HEK293 (cell line): ENCODE results near the gene HIPK2.
A peak's percentile ranks its signal among the peaks of the same experiment; 100 is the strongest.

ENCODE experiments used
- CTCF ChIA-PET: fragments of 350-600 bp; formaldehyde crosslinking; extraction: SDS; loops from one replicate; lab custom pipeline; 2021; ENCODE audit warnings: antibody characterized with exemption; lab: Yijun Ruan, JAX
- POLR2A ChIA-PET: fragments of 300-600 bp; formaldehyde crosslinking; extraction: SDS; loops from one replicate; lab custom pipeline; 2020; ENCODE audit warnings: antibody characterized with exemption, inconsistent platforms; lab: Yijun Ruan, JAX
- H3K27ac ChIP-seq: fragments of 200-500 bp; sonication (Bioruptor generic); 2 replicates; pipeline ENCODE4 v1.5.1; 2014; ENCODE audit warnings: low read depth, low read length, control low read depth, inconsistent platforms; ENCODE audit errors: extremely low read depth
- H3K36me3 ChIP-seq, 2 experiments: fragments of 200-500 bp in 1 of 2; sonication (Bioruptor generic) in 1 of 2; 1 replicate in 1 of 2; 2 replicates in 1 of 2; pipeline ENCODE4 v1.5.1; 2014 to 2017; ENCODE audit warnings: inconsistent platforms in 2 of 2, low read length in 2 of 2; ENCODE audit not compliant: control insufficient read depth in 2 of 2, insufficient read depth in 1 of 2
- H3K4me1 ChIP-seq: fragments of 200-500 bp; sonication (Bioruptor generic); 2 replicates; pipeline ENCODE4 v1.5.1; 2014; ENCODE audit warnings: mild to moderate bottlenecking, low read length, inconsistent platforms; ENCODE audit not compliant: control insufficient read depth, insufficient read depth
- H3K4me3 ChIP-seq: 2 replicates; pipeline ENCODE4 v1.5.1; 2011; ENCODE audit warnings: low read depth, mild to moderate bottlenecking, control low read depth, low read length, moderate library complexity
- H3K9me3 ChIP-seq: fragments of 200-500 bp; sonication (Bioruptor generic); 2 replicates; pipeline ENCODE4 v1.5.1; 2014; ENCODE audit warnings: low read depth, low read length, inconsistent platforms; ENCODE audit not compliant: control insufficient read depth, insufficient read depth
- KLF1 ChIP-seq: fragments of 450-650 bp; formaldehyde crosslinking; IDR thresholded peaks from 2 replicates; pipeline ENCODE4 v1.5.1; 2016; ENCODE audit warnings: missing biosample characterization, missing genetic modification characterization
- KLF10 ChIP-seq: fragments of 450-650 bp; IDR thresholded peaks from 2 replicates; pipeline ENCODE4 v1.5.1; 2018; ENCODE audit warnings: missing biosample characterization, mild to moderate bottlenecking, missing genetic modification characterization
- SP7 ChIP-seq: fragments of 450-650 bp; formaldehyde crosslinking; IDR thresholded peaks from 2 replicates; pipeline ENCODE4 v1.5.1; 2016; ENCODE audit warnings: missing biosample characterization, missing genetic modification characterization
- TCF7L2 ChIP-seq: IDR thresholded peaks from 2 replicates; pipeline ENCODE4 v1.6.1; 2011; ENCODE audit warnings: low read depth, mild to moderate bottlenecking, inconsistent platforms, low read length, moderate library complexity, borderline replicate concordance
- ZBTB17 ChIP-seq: fragments of 450-650 bp; formaldehyde crosslinking; IDR thresholded peaks from 2 replicates; pipeline ENCODE4 v1.5.1; 2016; ENCODE audit warnings: missing biosample characterization, missing genetic modification characterization
- ZFP41 ChIP-seq: fragments of 450-650 bp; formaldehyde crosslinking; IDR thresholded peaks from 2 replicates; pipeline ENCODE4 v1.5.1; 2016; ENCODE audit warnings: missing biosample characterization, missing genetic modification characterization, borderline replicate concordance
- ZIC2 ChIP-seq: fragments of 450-650 bp; formaldehyde crosslinking; IDR thresholded peaks from 2 replicates; pipeline ENCODE4 v1.5.1; 2016; ENCODE audit warnings: missing biosample characterization, missing genetic modification characterization
- ZNF24 ChIP-seq: fragments of 450-650 bp; formaldehyde crosslinking; IDR thresholded peaks from 2 replicates; pipeline ENCODE4 v1.5.1; 2016; ENCODE audit warnings: missing biosample characterization, missing genetic modification characterization
- ZNF391 ChIP-seq: fragments of 450-650 bp; formaldehyde crosslinking; IDR thresholded peaks from 2 replicates; pipeline ENCODE4 v1.5.1; 2016; ENCODE audit warnings: low read depth, missing biosample characterization, missing genetic modification characterization, borderline replicate concordance
- ZNF510 ChIP-seq: fragments of 450-650 bp; formaldehyde crosslinking; IDR thresholded peaks from 2 replicates; pipeline ENCODE4 v1.5.1; 2018; ENCODE audit warnings: mild to moderate bottlenecking, missing genetic modification characterization, missing biosample characterization; ENCODE audit not compliant: insufficient replicate concordance
- ZNF513 ChIP-seq: fragments of 450-650 bp; IDR thresholded peaks from 2 replicates; pipeline ENCODE4 v1.5.1; 2018; ENCODE audit warnings: missing biosample characterization, missing genetic modification characterization
- ZNF544 ChIP-seq: fragments of 450-650 bp; formaldehyde crosslinking; IDR thresholded peaks from 2 replicates; pipeline ENCODE4 v1.5.0; 2017; ENCODE audit warnings: missing biosample characterization, missing genetic modification characterization
- ZNF555 ChIP-seq: fragments of 450-650 bp; formaldehyde crosslinking; conservative IDR thresholded peaks from 2 replicates; pipeline ENCODE4 v1.5.1; 2017; ENCODE audit warnings: missing biosample characterization, mild to moderate bottlenecking, missing genetic modification characterization, inconsistent platforms
- ZNF558 ChIP-seq: fragments of 450-650 bp; formaldehyde crosslinking; IDR thresholded peaks from 2 replicates; pipeline ENCODE4 v1.5.1; 2016; ENCODE audit warnings: missing biosample characterization, missing genetic modification characterization
- ZNF792 ChIP-seq: fragments of 450-650 bp; formaldehyde crosslinking; IDR thresholded peaks from 2 replicates; pipeline ENCODE4 v1.5.1; 2016; ENCODE audit warnings: missing biosample characterization, missing genetic modification characterization
- ZNF830 ChIP-seq: fragments of 450-650 bp; IDR thresholded peaks from 2 replicates; pipeline ENCODE4 v1.5.0; 2018; ENCODE audit warnings: missing biosample characterization, missing genetic modification characterization, low read depth, mild to moderate bottlenecking, moderate library complexity
- ZNF843 ChIP-seq: fragments of 450-650 bp; formaldehyde crosslinking; IDR thresholded peaks from 2 replicates; pipeline ENCODE4 v1.5.1; 2016; ENCODE audit warnings: missing biosample characterization, missing genetic modification characterization
- TF ChIP-seq, protein P1 (sequence below): fragments of 450-650 bp; formaldehyde crosslinking; conservative IDR thresholded peaks from 2 replicates; pipeline ENCODE4 v1.5.1; 2016; ENCODE audit warnings: low read depth, missing biosample characterization, missing genetic modification characterization
- TF ChIP-seq, protein P2 (sequence below): fragments of 450-650 bp; formaldehyde crosslinking; IDR thresholded peaks from 2 replicates; pipeline ENCODE4 v1.5.1; 2016; ENCODE audit warnings: missing biosample characterization, missing genetic modification characterization

HIPK2 gene

GRCh38 chr7:139700505-139701235, 77.1 kb downstream of the HIPK2 start:
- H3K4me3 ChIP-seq: no peak overlapping the region
- H3K9me3 ChIP-seq: no peaks in the 10 kb centered on the region
- CTCF ChIA-PET: interaction anchor here (0.6 kb wide), 1 partner anchor 11 kb away, joined by 3 read pairs; no protein-coding TSS in a partner anchor
- no peak overlapping the region for H3K27ac ChIP-seq
- TF ChIP-seq ZNF391 (tag by site-specific recombination) (no peak), ZNF792 (tag by site-specific recombination) (no peak), ZNF510 (tag by site-specific recombination) (no peak)
- TF ChIP-seq, all 188 proteins: peak for 0
- Histone ChIP-seq H3K4me1 (no peaks in the 10 kb centered on the region), H3K36me3 (peaks cover 0 to 7% of the 10 kb centered on the region in 2 experiments; a peak in 2 of 3 replicates)
- POLR2A ChIA-PET: no interaction called here

DNA sequence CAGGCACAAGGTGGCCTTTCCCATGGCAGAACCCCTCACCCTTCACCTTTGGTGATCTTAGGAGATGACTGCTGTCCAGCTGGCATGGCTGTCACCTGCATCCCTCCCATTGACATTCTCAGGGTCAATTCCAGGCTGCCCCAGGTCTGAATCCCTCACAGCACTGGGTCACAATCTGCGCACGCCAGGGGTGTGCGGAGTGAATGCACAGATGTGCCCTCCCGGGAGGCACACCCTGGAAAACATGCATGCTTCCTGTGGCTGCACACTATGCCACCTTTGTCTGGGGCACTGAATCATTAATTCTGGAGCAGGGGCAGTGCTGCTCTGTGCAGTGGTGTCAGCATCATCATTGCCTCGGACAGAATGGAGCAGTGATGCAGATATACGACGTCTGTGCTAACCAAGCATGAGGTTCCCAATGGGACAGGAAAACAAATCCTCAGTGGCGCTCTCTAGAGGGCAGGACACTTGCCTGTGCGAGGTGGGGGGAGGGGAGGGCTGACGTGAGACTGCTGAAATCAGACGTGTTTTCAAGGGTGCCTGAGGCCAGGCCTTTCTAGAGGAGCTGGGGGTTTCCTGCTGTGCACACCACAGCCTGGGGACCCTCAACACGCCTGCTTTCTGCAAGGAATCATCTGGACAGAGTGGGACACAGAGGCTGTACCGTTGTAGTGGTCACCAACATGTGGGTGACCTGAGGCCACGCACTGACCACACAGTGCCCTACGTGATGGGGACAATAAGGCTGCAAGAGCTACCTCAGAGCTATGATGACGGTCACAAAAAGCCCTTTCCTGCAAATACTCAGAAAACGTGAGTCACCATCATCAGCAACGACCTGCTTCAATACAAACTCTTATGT, 77.9 kb downstream of the HIPK2 start:
- peaks cover 0 to 7% of the 10 kb centered on the region in 2 experiments; a peak in 2 of 3 replicates for H3K36me3 ChIP-seq
- no peaks in the 10 kb centered on the region for H3K4me1 ChIP-seq
- TF ChIP-seq ZNF558 (tag by site-specific recombination): no peak
- TF ChIP-seq ZIC2 (tag by site-specific recombination): peak; percentile 60
- TF ChIP-seq SP7 (tag by site-specific recombination): no peak
- TF ChIP-seq, all 188 proteins: peak for 1
- H3K9me3 ChIP-seq: no peaks in the 10 kb centered on the region
- CTCF ChIA-PET: interaction anchor here (0.6 kb wide), 1 partner anchor 11 kb away, joined by 3 read pairs; no protein-coding TSS in a partner anchor
- no peak overlapping the region for H3K27ac ChIP-seq
- no peak overlapping the region for H3K4me3 ChIP-seq
- POLR2A ChIA-PET: no interaction called here

GRCh38 chr7:139698844-139699243, 79.0 kb downstream of the HIPK2 start:
- no peaks in the 10 kb centered on the region for H3K9me3 ChIP-seq
- POLR2A ChIA-PET: no interaction called here
- H3K27ac ChIP-seq: no peak overlapping the region
- no peaks in the 10 kb centered on the region for H3K4me1 ChIP-seq
- no peak overlapping the region for H3K4me3 ChIP-seq
- CTCF ChIA-PET: interaction anchor here (0.7 kb wide), 1 partner anchor 53 kb away, joined by 3 read pairs; no protein-coding TSS in a partner anchor
- H3K36me3 ChIP-seq: peaks cover 0 to 11% of the 10 kb centered on the region in 2 experiments; a peak in 2 of 3 replicates
- TF ChIP-seq ZNF555 (tag by site-specific recombination) (no peak), TCF7L2 (no peak), KLF10 (tag by site-specific recombination) (no peak), ZNF513 (no peak), ZFP41 (no peak), ZBTB17 (tag by site-specific recombination) (no peak), ZNF843 (tag by site-specific recombination) (no peak), ZNF24 (tag by site-specific recombination) (no peak), ZNF830 (tag by site-specific recombination) (no peak), ZNF544 (tag by site-specific recombination) (no peak), KLF1 (tag by site-specific recombination) (no peak)
- TF ChIP-seq, protein P1, sequence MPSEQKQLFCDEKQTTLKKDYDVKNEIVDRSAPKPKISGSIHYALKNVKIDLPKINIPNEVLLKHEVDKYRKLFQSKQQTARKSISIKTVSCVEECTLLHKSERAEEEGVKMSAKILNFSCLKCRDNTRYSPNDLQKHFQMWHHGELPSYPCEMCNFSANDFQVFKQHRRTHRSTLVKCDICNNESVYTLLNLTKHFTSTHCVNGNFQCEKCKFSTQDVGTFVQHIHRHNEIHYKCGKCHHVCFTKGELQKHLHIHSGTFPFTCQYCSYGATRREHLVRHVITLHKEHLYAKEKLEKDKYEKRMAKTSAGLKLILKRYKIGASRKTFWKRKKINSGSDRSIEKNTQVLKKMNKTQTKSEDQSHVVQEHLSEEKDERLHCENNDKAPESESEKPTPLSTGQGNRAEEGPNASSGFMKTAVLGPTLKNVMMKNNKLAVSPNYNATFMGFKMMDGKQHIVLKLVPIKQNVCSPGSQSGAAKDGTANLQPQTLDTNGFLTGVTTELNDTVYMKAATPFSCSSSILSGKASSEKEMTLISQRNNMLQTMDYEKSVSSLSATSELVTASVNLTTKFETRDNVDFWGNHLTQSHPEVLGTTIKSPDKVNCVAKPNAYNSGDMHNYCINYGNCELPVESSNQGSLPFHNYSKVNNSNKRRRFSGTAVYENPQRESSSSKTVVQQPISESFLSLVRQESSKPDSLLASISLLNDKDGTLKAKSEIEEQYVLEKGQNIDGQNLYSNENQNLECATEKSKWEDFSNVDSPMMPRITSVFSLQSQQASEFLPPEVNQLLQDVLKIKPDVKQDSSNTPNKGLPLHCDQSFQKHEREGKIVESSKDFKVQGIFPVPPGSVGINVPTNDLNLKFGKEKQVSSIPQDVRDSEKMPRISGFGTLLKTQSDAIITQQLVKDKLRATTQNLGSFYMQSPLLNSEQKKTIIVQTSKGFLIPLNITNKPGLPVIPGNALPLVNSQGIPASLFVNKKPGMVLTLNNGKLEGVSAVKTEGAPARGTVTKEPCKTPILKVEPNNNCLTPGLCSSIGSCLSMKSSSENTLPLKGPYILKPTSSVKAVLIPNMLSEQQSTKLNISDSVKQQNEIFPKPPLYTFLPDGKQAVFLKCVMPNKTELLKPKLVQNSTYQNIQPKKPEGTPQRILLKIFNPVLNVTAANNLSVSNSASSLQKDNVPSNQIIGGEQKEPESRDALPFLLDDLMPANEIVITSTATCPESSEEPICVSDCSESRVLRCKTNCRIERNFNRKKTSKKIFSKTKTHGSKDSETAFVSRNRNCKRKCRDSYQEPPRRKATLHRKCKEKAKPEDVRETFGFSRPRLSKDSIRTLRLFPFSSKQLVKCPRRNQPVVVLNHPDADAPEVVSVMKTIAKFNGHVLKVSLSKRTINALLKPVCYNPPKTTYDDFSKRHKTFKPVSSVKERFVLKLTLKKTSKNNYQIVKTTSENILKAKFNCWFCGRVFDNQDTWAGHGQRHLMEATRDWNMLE (tag by site-specific recombination): no peak
- TF ChIP-seq, protein P2, sequence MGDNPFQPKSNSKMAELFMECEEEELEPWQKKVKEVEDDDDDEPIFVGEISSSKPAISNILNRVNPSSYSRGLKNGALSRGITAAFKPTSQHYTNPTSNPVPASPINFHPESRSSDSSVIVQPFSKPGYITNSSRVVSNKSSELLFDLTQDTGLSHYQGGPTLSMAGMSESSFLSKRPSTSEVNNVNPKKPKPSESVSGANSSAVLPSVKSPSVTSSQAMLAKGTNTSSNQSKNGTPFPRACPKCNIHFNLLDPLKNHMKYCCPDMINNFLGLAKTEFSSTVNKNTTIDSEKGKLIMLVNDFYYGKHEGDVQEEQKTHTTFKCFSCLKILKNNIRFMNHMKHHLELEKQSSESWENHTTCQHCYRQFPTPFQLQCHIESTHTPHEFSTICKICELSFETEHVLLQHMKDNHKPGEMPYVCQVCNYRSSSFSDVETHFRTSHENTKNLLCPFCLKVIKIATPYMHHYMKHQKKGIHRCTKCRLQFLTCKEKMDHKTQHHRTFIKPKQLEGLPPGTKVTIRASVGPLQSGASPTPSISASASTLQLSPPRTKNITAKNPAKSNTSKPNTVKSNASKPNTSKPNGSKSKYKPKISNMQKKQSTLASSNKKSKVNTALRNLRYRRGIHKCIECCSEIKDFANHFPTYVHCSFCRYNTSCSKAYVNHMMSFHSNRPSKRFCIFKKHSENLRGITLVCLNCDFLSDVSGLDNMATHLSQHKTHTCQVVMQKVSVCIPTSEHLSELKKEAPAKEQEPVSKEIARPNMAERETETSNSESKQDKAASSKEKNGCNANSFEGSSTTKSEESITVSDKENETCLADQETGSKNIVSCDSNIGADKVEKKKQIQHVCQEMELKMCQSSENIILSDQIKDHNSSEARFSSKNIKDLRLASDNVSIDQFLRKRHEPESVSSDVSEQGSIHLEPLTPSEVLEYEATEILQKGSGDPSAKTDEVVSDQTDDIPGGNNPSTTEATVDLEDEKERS (tag by site-specific recombination): no peak
